SU-DHL-6 (cell line): ENCODE results near the gene LRP2.

Source experiments
- H2AFZ ChIP-seq: fragments of 200-600 bp; sonication (generic); 2 replicates; pipeline ENCODE4 v1.6.1; 2014; ENCODE audit warnings: low read depth, mild to moderate bottlenecking, moderate library complexity, mixed read lengths, antibody characterized with exemption, low read length; ENCODE audit not compliant: severe bottlenecking
- H3F3A ChIP-seq: fragments of 200-600 bp; shearing (Covaris generic); 2 replicates; pipeline ENCODE4 v1.6.0; 2016; ENCODE audit warnings: antibody characterized with exemption, mild to moderate bottlenecking; ENCODE audit not compliant: insufficient read depth
- H3K27ac ChIP-seq: fragments of 200-600 bp; sonication (generic); 2 replicates; pipeline ENCODE4 v1.5.1; 2016; ENCODE audit warnings: low read depth, mild to moderate bottlenecking, low read length, moderate library complexity, mixed read lengths
- H3K27me3 ChIP-seq: fragments of 200-600 bp; sonication (generic), shearing (Covaris generic); 2 replicates; pipeline ENCODE4 v1.6.0; 2014; ENCODE audit warnings: mild to moderate bottlenecking, low read length
- H3K36me3 ChIP-seq: fragments of 200-600 bp; sonication (generic); 2 replicates; pipeline ENCODE4 v1.6.1; 2014; ENCODE audit warnings: mild to moderate bottlenecking, low read length, mixed read lengths
- H3K4me2 ChIP-seq: fragments of 300-600, 200-600 bp; shearing (Covaris generic), sonication (generic); 2 replicates; pipeline ENCODE4 v1.6.0; 2014; ENCODE audit warnings: low read length, low read depth, mild to moderate bottlenecking; ENCODE audit not compliant: poor library complexity, severe bottlenecking
- H3K4me3 ChIP-seq: fragments of 200-600 bp; sonication (generic); 2 replicates; pipeline ENCODE4 v1.5.1; 2014; ENCODE audit warnings: antibody characterized with exemption, low read length, mild to moderate bottlenecking, mixed read lengths; ENCODE audit not compliant: insufficient read depth, poor library complexity, severe bottlenecking
- H3K79me2 ChIP-seq: fragments of 200-600 bp; sonication (generic); 2 replicates; pipeline ENCODE4 v1.6.1; 2014; ENCODE audit warnings: mild to moderate bottlenecking, low read length, moderate library complexity; ENCODE audit not compliant: insufficient read depth
- H3K9ac ChIP-seq: fragments of 200-600 bp; sonication (generic); 2 replicates; pipeline ENCODE4 v1.7.0; 2014; ENCODE audit warnings: mild to moderate bottlenecking, low read length
- H3K9me2 ChIP-seq: fragments of 200-600 bp; sonication (generic); replicated peaks from 2 replicates; pipeline ENCODE4 v1.6.1; 2014; ENCODE audit warnings: low read length; ENCODE audit not compliant: insufficient read depth
- H3K9me3 ChIP-seq: fragments of 200-600 bp; sonication (generic); 2 replicates; pipeline ENCODE4 v1.6.1; 2014; ENCODE audit warnings: low read length, mixed read lengths; ENCODE audit not compliant: insufficient read depth
- H4K20me1 ChIP-seq: fragments of 200-600 bp; sonication (generic); 2 replicates; pipeline ENCODE4 v1.6.1; 2014; ENCODE audit warnings: low read depth, mild to moderate bottlenecking, antibody characterized with exemption, low read length, moderate library complexity, mixed read lengths
- CTCF ChIP-seq: fragments of 200-600 bp; sonication (generic); IDR thresholded peaks from one replicate; pipeline ENCODE4 v1.5.1; 2017; ENCODE audit warnings: antibody characterized with exemption, mild to moderate bottlenecking, low read length, moderate library complexity; ENCODE audit not compliant: insufficient read depth, poor library complexity, severe bottlenecking
- EZH2phosphoT487 ChIP-seq: fragments of 200-600 bp; sonication (generic), shearing (Covaris generic); conservative IDR thresholded peaks from 2 replicates; pipeline ENCODE4 v1.6.1; 2018; ENCODE audit warnings: mild to moderate bottlenecking, antibody characterized with exemption, low read length, moderate library complexity, mixed read lengths

The LRP2 gene

GRCh38 chr2:169081551-169081950 lies 280.8 kb downstream of the LRP2 start:
- Histone ChIP-seq H3K36me3 (no peaks in the 10 kb centered on the region), H3K4me2 (no peak overlapping the region), H3K9ac (no peak overlapping the region), H4K20me1 (no peaks in the 10 kb centered on the region), H3K79me2 (no peaks in the 10 kb centered on the region), H3F3A (no peaks in the 10 kb centered on the region), H3K27ac (no peak overlapping the region), H3K9me3 (no peaks in the 10 kb centered on the region), H3K27me3 (no peaks in the 10 kb centered on the region), H2AFZ (no peak overlapping the region), H3K4me3 (no peak overlapping the region), H3K9me2 (no peaks in the 10 kb centered on the region)
- no peak for TF ChIP-seq EZH2phosphoT487
- no peak for TF ChIP-seq CTCF

- Histone ChIP-seq H3K9me3 (no peaks in the 10 kb centered on the region), H2AFZ (no peak overlapping the region), H3K4me3 (no peak overlapping the region), H3K9ac (no peak overlapping the region), H3K27me3 (no peaks in the 10 kb centered on the region), H3K79me2 (no peaks in the 10 kb centered on the region), H3K4me2 (no peak overlapping the region), H4K20me1 (no peaks in the 10 kb centered on the region), H3F3A (no peaks in the 10 kb centered on the region), H3K36me3 (no peaks in the 10 kb centered on the region), H3K27ac (no peak overlapping the region), H3K9me2 (no peaks in the 10 kb centered on the region)
- TF ChIP-seq CTCF = no peak
- TF ChIP-seq EZH2phosphoT487 = no peak
Measured at GRCh38 chr2:169080250-169081069, 281.9 kb downstream of the LRP2 start.

GRCh38 chr2:169077674-169078240 lies 284.6 kb downstream of the LRP2 start:
- Histone ChIP-seq H3K4me2 (no peak overlapping the region), H3K9ac (no peak overlapping the region), H3K4me3 (no peak overlapping the region), H3K9me3 (no peaks in the 10 kb centered on the region), H3K9me2 (no peaks in the 10 kb centered on the region), H3K27ac (no peak overlapping the region), H3K36me3 (no peaks in the 10 kb centered on the region), H4K20me1 (no peaks in the 10 kb centered on the region), H3K79me2 (no peaks in the 10 kb centered on the region), H3K27me3 (no peaks in the 10 kb centered on the region), H3F3A (no peaks in the 10 kb centered on the region), H2AFZ (no peak overlapping the region)
- TF ChIP-seq CTCF (no peak), EZH2phosphoT487 (no peak)
